ENCODE data around the gene LCMT1.

LCMT1 gene

GRCh38 chr16:25083065-25083464, 28.5 kb upstream of the LCMT1 start:
- no peak for TF ChIP-seq POLR2A (IDR thresholded peaks at IDR 0.05; ENCODE audit: low read length)
- no peak for TF ChIP-seq GATA1 (IDR thresholded peaks at IDR 0.05; ENCODE audit: low read depth, low read length)
- no peak for DNase-seq

DNA sequence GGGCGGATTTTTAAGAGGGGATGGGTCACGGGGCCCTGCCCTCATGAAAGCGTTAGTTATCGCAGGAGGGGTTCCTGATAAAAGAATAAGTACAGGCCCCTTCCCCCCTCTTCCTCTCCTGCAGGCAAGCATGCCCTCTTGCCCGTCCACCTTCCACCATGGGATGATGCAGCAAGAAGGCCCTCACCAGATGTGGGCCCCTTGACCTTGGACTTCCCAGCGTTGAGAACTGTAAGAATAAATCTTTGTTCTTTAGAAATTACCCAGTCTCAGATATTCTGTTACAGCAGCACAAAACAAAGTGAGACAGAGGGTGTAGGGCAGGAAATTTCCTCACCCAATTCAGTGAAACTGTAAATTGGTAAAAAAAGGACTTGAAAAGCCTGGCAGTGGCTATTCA, 27.8 kb upstream of the LCMT1 start:
- DNase-seq = no peak

GRCh38 chr16:25084797-25085196, 26.7 kb upstream of the LCMT1 start:
- TF ChIP-seq GATA1 (IDR thresholded peaks at IDR 0.05; ENCODE audit: low read depth, low read length) (no peak), POLR2A (IDR thresholded peaks at IDR 0.05; ENCODE audit: low read length) (no peak)
- DNase-seq = no peak

More for the DNA sequence above, 27.8 kb upstream of the LCMT1 start:
- TF ChIP-seq GATA1 (IDR thresholded peaks at IDR 0.05; ENCODE audit: low read depth, low read length) = no peak
- no peak for TF ChIP-seq POLR2A (IDR thresholded peaks at IDR 0.05; ENCODE audit: low read length)

DNA sequence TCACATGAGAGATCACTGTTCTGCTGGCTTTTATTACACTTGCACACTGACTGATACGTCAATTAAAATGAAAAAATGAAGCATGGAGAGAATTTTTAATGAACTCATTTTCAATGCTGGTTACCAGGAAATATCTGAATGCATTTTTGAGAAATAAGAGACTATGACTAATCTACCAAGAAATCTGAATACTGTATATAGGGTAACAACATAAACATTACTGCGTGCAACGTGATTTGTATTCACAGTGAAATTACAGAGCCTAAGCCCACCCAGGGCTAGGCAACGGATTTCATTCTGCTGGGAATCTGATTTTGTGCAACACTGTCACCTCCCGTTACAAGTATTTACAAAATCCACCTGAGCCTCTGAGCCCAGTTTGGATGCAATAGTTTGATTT, 23.8 kb upstream of the LCMT1 start:
- no peak for DNase-seq
- no peak for TF ChIP-seq GATA1 (IDR thresholded peaks at IDR 0.05; ENCODE audit: low read depth, low read length)
- TF ChIP-seq POLR2A (IDR thresholded peaks at IDR 0.05; ENCODE audit: low read length) = no peak

DNA sequence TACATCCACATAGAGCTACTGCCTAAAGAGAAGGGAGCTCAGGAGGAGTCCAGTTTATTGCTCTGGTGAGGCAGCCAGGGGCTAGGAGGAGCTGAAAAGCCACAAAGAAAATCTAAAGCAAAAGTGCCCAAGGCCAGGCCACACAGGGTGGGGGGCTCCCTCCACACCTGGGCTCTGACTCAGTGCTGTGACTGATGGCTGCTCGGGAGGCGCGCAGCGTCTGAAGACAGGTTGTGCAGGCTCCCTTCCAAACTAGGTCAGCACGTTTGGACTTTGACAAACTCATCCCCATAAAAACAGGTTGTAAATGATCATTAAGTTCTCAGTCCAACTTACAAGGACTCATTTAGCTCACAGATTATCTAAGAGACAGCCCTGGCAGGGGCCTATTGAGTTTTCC, 22.2 kb upstream of the LCMT1 start:
- no peak for TF ChIP-seq POLR2A (IDR thresholded peaks at IDR 0.05; ENCODE audit: low read length)
- TF ChIP-seq GATA1 (IDR thresholded peaks at IDR 0.05; ENCODE audit: low read depth, low read length) = no peak
- no peak for DNase-seq

DNA sequence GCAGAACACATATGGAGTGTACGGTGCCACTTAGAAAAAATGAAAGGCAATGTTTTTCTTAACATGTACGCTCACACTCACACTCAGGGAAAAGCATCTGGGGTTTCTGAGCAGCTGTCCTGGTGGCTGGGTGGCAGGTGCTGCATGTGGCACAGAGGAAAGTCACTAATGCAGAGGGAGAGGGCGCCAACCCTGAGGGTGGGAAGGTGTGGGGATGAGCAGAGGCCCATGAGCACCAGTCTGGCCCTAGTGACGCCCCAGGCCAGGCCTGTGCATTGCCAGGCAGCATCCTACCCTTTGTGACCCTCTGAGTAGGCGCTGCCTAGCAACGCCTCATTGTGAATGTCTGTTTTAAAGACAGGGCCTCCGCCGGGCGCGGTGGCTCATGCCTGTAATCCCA, 19.1 kb upstream of the LCMT1 start:
- no peak for DNase-seq
- TF ChIP-seq GATA1 (IDR thresholded peaks at IDR 0.05; ENCODE audit: low read depth, low read length) (no peak), POLR2A (IDR thresholded peaks at IDR 0.05; ENCODE audit: low read length) (no peak)

DNA sequence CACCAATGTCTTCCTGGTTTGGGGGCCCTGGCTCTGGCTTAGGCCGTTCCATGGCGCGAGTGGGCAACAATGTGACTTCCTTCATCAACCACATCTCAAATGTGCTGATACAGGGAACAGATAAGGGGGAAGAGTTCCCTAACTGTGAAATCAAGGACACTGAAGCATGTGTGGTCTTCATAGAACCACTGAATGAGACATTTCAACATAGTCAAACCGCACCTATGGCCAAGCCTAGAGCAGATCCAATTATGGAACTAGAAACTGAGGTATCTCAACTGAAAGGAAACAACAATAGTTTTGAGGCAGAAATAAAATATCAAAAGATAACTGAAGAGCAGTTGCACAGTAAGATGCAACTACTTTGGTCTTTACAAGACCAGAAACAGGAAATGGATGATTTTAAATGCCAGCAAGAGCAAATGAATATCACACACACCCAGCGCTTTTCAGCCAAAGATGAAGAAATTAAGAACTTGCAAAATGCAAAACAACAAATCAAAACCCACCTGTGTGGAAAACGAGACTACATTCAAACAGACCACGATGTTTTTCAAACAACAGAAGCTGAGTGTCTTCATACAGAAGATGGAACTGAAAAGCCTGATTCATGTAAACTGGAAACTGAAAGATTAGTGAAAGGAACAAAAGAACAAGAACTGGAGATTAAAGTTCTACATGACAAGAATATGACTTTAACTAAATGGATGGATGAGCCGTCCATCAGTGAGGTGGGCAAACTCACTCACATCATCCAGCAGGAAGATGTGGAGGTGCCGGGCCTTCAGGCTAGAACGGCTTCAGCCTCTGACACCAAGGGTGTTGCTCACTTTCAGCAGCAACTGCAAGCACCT, 18.1 kb upstream of the LCMT1 start:
- DNase-seq = peak in 1 of 2 experiments; percentile 8
- TF ChIP-seq POLR2A (IDR thresholded peaks at IDR 0.05; ENCODE audit: low read length) (no peak), GATA1 (IDR thresholded peaks at IDR 0.05; ENCODE audit: low read depth, low read length) (no peak)

GRCh38 chr16:25094596-25094995, 16.9 kb upstream of the LCMT1 start:
- TF ChIP-seq POLR2A (IDR thresholded peaks at IDR 0.05; ENCODE audit: low read length) = no peak
- no peak for TF ChIP-seq GATA1 (IDR thresholded peaks at IDR 0.05; ENCODE audit: low read depth, low read length)
- DNase-seq = no peak

GRCh38 chr16:25095636-25096035, 15.9 kb upstream of the LCMT1 start:
- DNase-seq = no peak
- TF ChIP-seq POLR2A (IDR thresholded peaks at IDR 0.05; ENCODE audit: low read length) = no peak
- no peak for TF ChIP-seq GATA1 (IDR thresholded peaks at IDR 0.05; ENCODE audit: low read depth, low read length)

DNA sequence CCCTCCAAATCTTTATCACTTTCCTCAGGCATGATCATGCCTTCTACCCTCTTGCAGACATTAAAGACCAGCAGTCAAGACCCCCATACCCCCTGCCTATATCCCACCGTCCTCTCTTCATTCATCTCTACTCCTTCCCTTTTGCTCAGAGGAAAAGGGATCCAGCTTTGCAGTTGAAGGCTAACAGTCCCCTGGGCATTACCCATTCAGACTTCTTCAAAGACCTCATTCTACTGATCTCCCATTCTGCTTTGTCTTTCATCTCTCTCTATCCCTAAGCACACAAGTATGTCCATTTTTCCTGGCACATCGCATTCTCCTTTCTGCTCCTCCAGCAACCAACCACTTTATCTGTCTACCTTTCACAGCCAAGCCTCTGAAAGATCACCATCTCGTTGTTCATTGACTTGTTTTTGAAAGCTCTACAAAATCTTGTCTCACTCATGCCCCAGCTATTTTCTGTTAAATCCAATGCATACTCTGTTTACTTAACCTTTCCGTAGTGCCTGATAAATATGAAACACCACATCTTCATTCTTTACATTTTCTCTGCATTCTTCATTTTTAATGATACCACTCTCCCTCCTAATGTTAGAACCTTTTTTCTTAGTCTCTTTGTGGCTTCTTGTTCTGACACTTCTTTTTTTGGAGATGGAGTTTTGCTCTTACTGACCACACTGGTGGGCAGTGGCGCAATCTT, 14.1 kb upstream of the LCMT1 start:
- TF ChIP-seq GATA1 (IDR thresholded peaks at IDR 0.05; ENCODE audit: low read depth, low read length) = no peak
- no peak for TF ChIP-seq POLR2A (IDR thresholded peaks at IDR 0.05; ENCODE audit: low read length)
- no peak for DNase-seq

DNA sequence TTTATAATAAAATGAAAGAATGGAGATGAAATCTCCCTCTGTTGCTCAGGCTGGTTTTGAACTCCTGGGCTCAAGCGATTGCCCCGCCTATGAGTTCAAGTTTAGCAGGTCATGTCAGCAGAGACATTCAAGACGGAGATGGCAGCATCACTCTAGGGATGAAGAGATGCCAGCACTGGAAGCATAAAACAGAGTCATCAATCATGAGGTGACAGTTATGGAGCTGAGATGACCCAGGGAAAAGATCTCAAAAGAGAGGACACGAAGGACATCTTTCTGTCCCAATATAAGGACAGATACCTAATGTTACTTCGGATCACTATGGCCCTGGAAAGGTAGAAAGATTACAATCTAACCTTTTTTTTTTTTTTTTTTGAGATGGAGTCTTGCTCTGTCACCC, 11.0 kb upstream of the LCMT1 start:
- no peak for TF ChIP-seq POLR2A (IDR thresholded peaks at IDR 0.05; ENCODE audit: low read length)
- no peak for TF ChIP-seq GATA1 (IDR thresholded peaks at IDR 0.05; ENCODE audit: low read depth, low read length)
- no peak for DNase-seq

DNA sequence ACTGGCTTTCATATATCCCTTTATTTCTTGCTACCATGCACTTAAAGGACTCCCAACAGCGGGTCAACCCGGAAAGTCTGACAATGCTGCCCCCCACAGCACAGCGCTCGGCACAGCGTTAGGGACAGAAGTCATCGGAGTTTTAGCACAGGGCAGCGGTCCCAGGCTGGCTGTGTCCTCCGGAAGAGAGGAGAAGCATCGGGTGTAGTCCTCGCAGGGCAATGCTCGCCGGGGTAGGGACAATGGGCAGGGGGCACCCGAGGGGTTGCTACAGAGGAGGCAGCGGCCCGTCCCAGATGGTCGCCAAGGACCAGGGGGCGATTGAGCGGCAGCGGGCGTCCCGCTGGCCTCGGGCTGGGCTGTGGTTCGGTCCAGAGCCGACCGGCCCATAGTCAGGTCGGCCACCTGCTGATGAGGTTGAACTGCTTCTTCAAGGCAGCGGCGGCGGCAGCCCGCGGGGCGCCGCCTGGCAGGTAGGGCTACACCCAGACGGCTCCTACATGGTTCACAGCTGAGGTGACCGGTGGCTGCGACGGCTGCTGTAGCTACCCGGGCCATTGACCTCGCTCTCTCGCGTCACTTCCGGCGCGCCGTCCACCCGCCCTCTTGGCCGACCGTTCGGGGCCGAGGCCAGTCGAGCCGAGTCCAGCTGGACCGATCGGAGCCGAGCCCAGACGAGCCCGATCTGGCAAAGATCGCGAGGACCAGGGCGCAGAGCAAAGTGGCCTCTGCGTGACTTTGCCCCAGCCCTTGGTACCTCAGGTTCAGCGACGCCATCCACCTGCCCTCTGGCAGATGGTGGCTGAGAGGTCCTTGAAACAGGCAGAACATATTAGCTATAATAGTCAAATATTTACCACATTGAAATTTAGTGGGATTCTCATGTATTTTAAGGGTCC, 4.7 kb upstream of the LCMT1 start:
- TF ChIP-seq GATA1 (IDR thresholded peaks at IDR 0.05; ENCODE audit: low read depth, low read length) = no peak
- peak; percentile 93 for TF ChIP-seq POLR2A (IDR thresholded peaks at IDR 0.05; ENCODE audit: low read length)
- peak; percentile 93 to 95 for DNase-seq

DNA sequence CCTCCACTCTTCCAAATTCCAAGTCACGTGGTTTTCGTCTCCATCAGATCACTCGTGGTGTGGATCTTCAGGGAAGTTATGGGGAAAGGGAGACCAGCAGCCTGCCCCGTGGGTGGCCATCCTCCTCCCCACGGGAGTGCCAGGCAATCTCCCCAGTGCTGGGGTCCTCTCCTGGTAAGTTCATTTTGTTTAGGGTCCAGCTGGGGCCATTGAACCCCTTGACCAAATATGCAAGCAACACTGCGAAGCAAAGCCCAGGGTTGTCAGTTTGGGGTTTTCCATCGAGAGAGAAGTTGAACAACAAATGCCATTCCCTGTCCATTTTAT, 4.1 kb upstream of the LCMT1 start:
- DNase-seq = no peak
- TF ChIP-seq GATA1 (IDR thresholded peaks at IDR 0.05; ENCODE audit: low read depth, low read length) = no peak
- no peak for TF ChIP-seq POLR2A (IDR thresholded peaks at IDR 0.05; ENCODE audit: low read length)

DNA sequence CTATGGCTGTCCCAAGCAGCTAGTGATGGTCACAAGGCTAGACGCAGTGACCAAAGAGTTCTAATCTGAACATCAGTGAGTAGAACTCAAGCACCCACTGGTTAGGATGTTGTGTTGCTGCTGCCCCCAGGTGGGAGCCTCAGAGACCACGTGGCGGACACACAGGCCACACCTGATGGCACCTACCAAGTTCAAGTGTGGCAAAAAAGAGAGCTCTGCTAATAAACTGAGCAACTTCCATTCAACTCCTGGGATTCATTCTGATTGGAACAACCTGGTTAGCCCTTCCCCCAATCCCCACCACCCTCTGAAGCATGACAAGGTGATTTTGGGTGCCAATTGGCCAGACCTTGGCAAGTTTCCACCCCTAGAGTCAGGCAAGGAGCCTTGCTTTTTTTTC, 3.5 kb upstream of the LCMT1 start:
- no peak for TF ChIP-seq GATA1 (IDR thresholded peaks at IDR 0.05; ENCODE audit: low read depth, low read length)
- TF ChIP-seq POLR2A (IDR thresholded peaks at IDR 0.05; ENCODE audit: low read length) = no peak
- DNase-seq = peak; percentile 64 to 65
